Peyer's patch (tissue), 4 donors: ENCODE data around the gene KCNJ6.

ENCODE experiments used
- POLR2A ChIP-seq, 2 donors: fragments of 450-650 bp; IDR thresholded peaks; one replicate each; pipeline ENCODE4 v1.5.1; 2017; ENCODE audit warnings: antibody characterized with exemption in 2 of 2, mild to moderate bottlenecking in 2 of 2, moderate library complexity in 2 of 2
- TF ChIP-seq, protein P1 (sequence below), 6 experiments: fragments of 450-650 bp in 4 of 6; fragments of 200-600 bp in 2 of 6; sonication (generic) in 1 of 6; IDR thresholded peaks; one replicate each; pipeline ENCODE4 v1.5.1; 2017 to 2019; ENCODE audit warnings: antibody characterized with exemption in 6 of 6, mild to moderate bottlenecking in 3 of 6, moderate library complexity in 1 of 6

DNA sequence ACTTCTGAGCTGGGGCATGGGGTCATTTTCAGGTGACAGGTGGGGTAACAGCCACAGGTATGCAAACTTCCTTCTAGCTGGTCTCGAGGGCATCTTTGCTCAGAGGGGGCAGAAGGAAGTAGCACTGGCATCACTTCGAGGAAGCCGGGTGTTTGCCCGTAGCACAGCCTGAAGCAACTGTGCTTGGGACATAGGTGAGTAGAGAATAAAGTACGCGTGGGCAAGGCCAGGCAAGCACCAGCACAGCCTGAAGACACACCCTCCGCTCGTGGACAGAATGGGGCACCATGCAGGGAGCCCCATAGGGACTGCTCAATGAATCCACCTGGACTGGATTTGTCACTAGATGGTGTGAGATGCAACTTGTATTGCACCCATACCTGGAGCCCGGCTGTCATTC, 167.1 kb downstream of the KCNJ6 start:
- TF ChIP-seq, protein P1, sequence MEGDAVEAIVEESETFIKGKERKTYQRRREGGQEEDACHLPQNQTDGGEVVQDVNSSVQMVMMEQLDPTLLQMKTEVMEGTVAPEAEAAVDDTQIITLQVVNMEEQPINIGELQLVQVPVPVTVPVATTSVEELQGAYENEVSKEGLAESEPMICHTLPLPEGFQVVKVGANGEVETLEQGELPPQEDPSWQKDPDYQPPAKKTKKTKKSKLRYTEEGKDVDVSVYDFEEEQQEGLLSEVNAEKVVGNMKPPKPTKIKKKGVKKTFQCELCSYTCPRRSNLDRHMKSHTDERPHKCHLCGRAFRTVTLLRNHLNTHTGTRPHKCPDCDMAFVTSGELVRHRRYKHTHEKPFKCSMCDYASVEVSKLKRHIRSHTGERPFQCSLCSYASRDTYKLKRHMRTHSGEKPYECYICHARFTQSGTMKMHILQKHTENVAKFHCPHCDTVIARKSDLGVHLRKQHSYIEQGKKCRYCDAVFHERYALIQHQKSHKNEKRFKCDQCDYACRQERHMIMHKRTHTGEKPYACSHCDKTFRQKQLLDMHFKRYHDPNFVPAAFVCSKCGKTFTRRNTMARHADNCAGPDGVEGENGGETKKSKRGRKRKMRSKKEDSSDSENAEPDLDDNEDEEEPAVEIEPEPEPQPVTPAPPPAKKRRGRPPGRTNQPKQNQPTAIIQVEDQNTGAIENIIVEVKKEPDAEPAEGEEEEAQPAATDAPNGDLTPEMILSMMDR (IDR thresholded peaks at IDR 0.05) = no peak
- TF ChIP-seq POLR2A (IDR thresholded peaks at IDR 0.05) = no peak
